H1 (cell line): ENCODE data around the gene AGBL1. TPM values are rescaled to one million over a fixed set of nuclear protein-coding genes. Genes with fewer than 3 reads are reported as not detected.

Experiments
- CTCF ChIA-PET: fragments of 300-600 bp; sonication (Branson Sonifier 250); formaldehyde crosslinking; loops from one replicate; lab custom pipeline; 2021; ENCODE audit not compliant: partially characterized antibody; lab: Charles Lee
- POLR2A ChIA-PET: fragments of 300-600 bp; sonication (Branson Sonifier 250); formaldehyde crosslinking; loops from one replicate; lab custom pipeline; 2021; ENCODE audit warnings: inconsistent platforms; ENCODE audit not compliant: partially characterized antibody; lab: Charles Lee
- DNase-seq, 2 experiments: peaks; one replicate each; pipeline versions ENCODE4 v3.0.0 to v3.0.0-alpha.2; 2010 to 2022; ENCODE audit warnings: low spot score in 2 of 2, low read depth in 1 of 2, mixed read lengths in 1 of 2
- FAIRE-seq: peaks from 2 replicates; lab custom pipeline; 2011; peaks lifted over from hg19 to GRCh38; lab: Jason Lieb, UNC
- H2AFZ ChIP-seq: 2 replicates; pipeline ENCODE4 v1.8.1; 2012; ENCODE audit warnings: low read length, inconsistent platforms
- H2AK5ac ChIP-seq: 2 replicates; pipeline ENCODE4 v1.6.1; 2013; ENCODE audit warnings: low read depth, low read length
- H2BK120ac ChIP-seq: replicated peaks from 2 replicates; pipeline ENCODE3; 2013; ENCODE audit warnings: low read depth, low read length, inconsistent platforms
- H2BK12ac ChIP-seq: 2 replicates; pipeline ENCODE4 v1.6.1; 2013; ENCODE audit warnings: low read depth, low read length
- H2BK15ac ChIP-seq: 2 replicates; pipeline ENCODE4 v1.6.1; 2013; ENCODE audit warnings: low read length
- H2BK20ac ChIP-seq: 2 replicates; pipeline ENCODE4 v1.6.1; 2013; ENCODE audit warnings: low read length
- H2BK5ac ChIP-seq: 2 replicates; pipeline ENCODE4 v1.6.1; 2013; ENCODE audit warnings: low read depth, low read length
- H3K14ac ChIP-seq: 2 replicates; pipeline ENCODE4 v1.6.1; 2013; ENCODE audit warnings: inconsistent platforms; ENCODE audit not compliant: insufficient read length
- H3K18ac ChIP-seq: 2 replicates; pipeline ENCODE4 v1.6.1; 2013; ENCODE audit warnings: low read length; ENCODE audit errors: extremely low read depth
- H3K23ac ChIP-seq: 2 replicates; pipeline ENCODE4 v1.6.1; 2013; ENCODE audit warnings: inconsistent platforms; ENCODE audit not compliant: insufficient read length
- H3K23me2 ChIP-seq: 2 replicates; pipeline ENCODE4 v1.6.1; 2013; ENCODE audit warnings: low read depth, low read length
- H3K27ac ChIP-seq: 2 replicates; pipeline ENCODE4 v1.6.1; 2011; ENCODE audit warnings: low read depth, low read length, inconsistent platforms
- H3K27me3 ChIP-seq, 4 experiments: replicated peaks in 1 of 4; 1 replicate in 1 of 4; 2 replicates in 3 of 4; pipeline versions ENCODE4 v1.6.1 to v1.8.1; 2011 to 2013; ENCODE audit warnings: low read length in 3 of 4, mild to moderate bottlenecking in 3 of 4, inconsistent platforms in 2 of 4, mixed read lengths in 2 of 4, moderate library complexity in 1 of 4; ENCODE audit not compliant: control insufficient read depth in 3 of 4, insufficient read depth in 3 of 4; ENCODE audit errors: extremely low read depth in 1 of 4
- H3K36me3 ChIP-seq, 4 experiments: 2 replicates each; pipeline versions ENCODE4 v1.6.1 to v1.8.1; 2011 to 2013; ENCODE audit warnings: mild to moderate bottlenecking in 4 of 4, low read length in 3 of 4, moderate library complexity in 2 of 4, control low read depth in 1 of 4, inconsistent platforms in 1 of 4; ENCODE audit not compliant: insufficient read depth in 4 of 4, control insufficient read depth in 2 of 4
- H3K4ac ChIP-seq: replicated peaks from 2 replicates; pipeline ENCODE3; 2013; ENCODE audit warnings: low read length, low read depth, mixed read lengths, inconsistent platforms; ENCODE audit not compliant: insufficient read length
- H3K4me1 ChIP-seq, 4 experiments: replicated peaks in 1 of 4; 1 replicate in 1 of 4; 2 replicates in 3 of 4; pipeline versions ENCODE4 v1.6.1 to v1.8.1; 2011 to 2013; ENCODE audit warnings: low read length in 3 of 4, inconsistent platforms in 2 of 4, mixed read lengths in 1 of 4; ENCODE audit not compliant: insufficient read depth in 4 of 4, control insufficient read depth in 3 of 4
- H3K4me2 ChIP-seq, 2 experiments: 2 replicates each; pipeline versions ENCODE4 v1.6.1 to v1.8.1; 2011 to 2013; ENCODE audit warnings: low read depth in 2 of 2, low read length in 2 of 2, control low read depth in 1 of 2, inconsistent platforms in 1 of 2, mild to moderate bottlenecking in 1 of 2; ENCODE audit not compliant: insufficient read depth in 1 of 2
- H3K4me3 ChIP-seq, 4 experiments: fragments of 200-600, 300-600 bp in 1 of 4; sonication (generic), shearing (Covaris generic), sonication (Bioruptor Twin) in 1 of 4; 2 replicates each; pipeline versions ENCODE4 v1.5.1 to v1.8.1; 2011 to 2016; ENCODE audit warnings: low read length in 4 of 4, low read depth in 3 of 4, control low read depth in 2 of 4, inconsistent platforms in 2 of 4, mild to moderate bottlenecking in 2 of 4, mixed read lengths in 1 of 4, moderate library complexity in 1 of 4; ENCODE audit not compliant: insufficient read depth in 2 of 4; ENCODE audit errors: extremely low read depth in 1 of 4
- H3K56ac ChIP-seq: replicated peaks from 2 replicates; pipeline ENCODE3; 2013; ENCODE audit warnings: low read depth, mild to moderate bottlenecking, mixed read lengths, low read length, inconsistent platforms; ENCODE audit not compliant: insufficient read length
- H3K79me1 ChIP-seq: 2 replicates; pipeline ENCODE4 v1.6.1; 2013; ENCODE audit warnings: low read depth, low read length, control low read depth
- H3K79me2 ChIP-seq, 2 experiments: 2 replicates each; pipeline versions ENCODE4 v1.6.1 to v1.8.1; 2012 to 2013; ENCODE audit warnings: low read length in 2 of 2, mild to moderate bottlenecking in 2 of 2, inconsistent platforms in 1 of 2; ENCODE audit not compliant: insufficient read depth in 2 of 2, control insufficient read depth in 1 of 2
- H3K9ac ChIP-seq, 4 experiments: replicated peaks in 1 of 4; 1 replicate in 1 of 4; 2 replicates in 3 of 4; pipeline versions ENCODE4 v1.6.1 to v1.8.1; 2011 to 2013; ENCODE audit warnings: low read depth in 3 of 4, low read length in 3 of 4, control low read depth in 2 of 4, mild to moderate bottlenecking in 2 of 4, moderate library complexity in 2 of 4, inconsistent platforms in 1 of 4; ENCODE audit errors: extremely low read depth in 1 of 4
- H3K9me3 ChIP-seq, 2 experiments: 2 replicates each; pipeline versions ENCODE4 v1.6.1 to v1.8.1; 2012 to 2013; ENCODE audit warnings: mild to moderate bottlenecking in 2 of 2, moderate library complexity in 2 of 2, control low read depth in 1 of 2, inconsistent platforms in 1 of 2, low read depth in 1 of 2, low read length in 1 of 2, mixed read lengths in 1 of 2; ENCODE audit not compliant: insufficient read depth in 2 of 2
- H4K20me1 ChIP-seq, 2 experiments: replicated peaks in 1 of 2; 2 replicates each; pipeline versions ENCODE3 to v1.8.1; 2011 to 2013; ENCODE audit warnings: inconsistent platforms in 2 of 2, low read length in 2 of 2, mild to moderate bottlenecking in 1 of 2; ENCODE audit not compliant: insufficient read depth in 2 of 2, control insufficient read depth in 1 of 2
- H4K5ac ChIP-seq: 2 replicates; pipeline ENCODE4 v1.6.1; 2013; ENCODE audit warnings: low read length, low read depth, mixed read lengths, inconsistent platforms; ENCODE audit not compliant: insufficient read length
- H4K8ac ChIP-seq: 2 replicates; pipeline ENCODE4 v1.8.0; 2013; ENCODE audit warnings: mild to moderate bottlenecking, moderate library complexity, low read length, inconsistent platforms; ENCODE audit not compliant: insufficient read depth; ENCODE audit errors: extremely low read depth
- H4K91ac ChIP-seq: replicated peaks from 2 replicates; pipeline ENCODE3; 2013; ENCODE audit warnings: low read length, mixed read lengths, inconsistent platforms; ENCODE audit not compliant: insufficient read length
- ASH2L ChIP-seq: fragments of 200-600, 300-600 bp; sonication (generic); IDR thresholded peaks from one replicate; pipeline ENCODE4 v1.7.1; 2017; ENCODE audit warnings: low read length
- ATF3 ChIP-seq: IDR thresholded peaks from 2 replicates; pipeline ENCODE4 v1.6.1; 2011; ENCODE audit warnings: low read depth, mild to moderate bottlenecking, low read length; ENCODE audit not compliant: insufficient read depth
- CTBP2 ChIP-seq: IDR thresholded peaks from 2 replicates; pipeline ENCODE4 v1.7.0; 2011; ENCODE audit warnings: borderline replicate concordance, mild to moderate bottlenecking, moderate library complexity, mixed read lengths, low read length; ENCODE audit not compliant: insufficient read depth, insufficient read length
- EGR1 ChIP-seq: IDR thresholded peaks from 2 replicates; pipeline ENCODE4 v1.6.1; 2011; ENCODE audit warnings: low read depth, low read length, borderline replicate concordance
- KDM4A ChIP-seq: IDR thresholded peaks from one replicate; pipeline ENCODE4 v1.7.1; 2012; ENCODE audit warnings: low read depth, mild to moderate bottlenecking, moderate library complexity, low read length, inconsistent platforms; ENCODE audit not compliant: severe bottlenecking
- MAX ChIP-seq: IDR thresholded peaks from 2 replicates; pipeline ENCODE4 v1.6.1; 2012; ENCODE audit warnings: inconsistent platforms
- PHF8 ChIP-seq: fragments of 200-600 bp; sonication (generic); conservative IDR thresholded peaks from 2 replicates; pipeline ENCODE4 v1.7.1; 2012; ENCODE audit warnings: low read depth, mild to moderate bottlenecking, inconsistent platforms, low read length, moderate library complexity
- POLR2A ChIP-seq, 2 experiments: IDR thresholded peaks; 1 replicate in 1 of 2; 2 replicates in 1 of 2; pipeline ENCODE4 v1.6.1; 2011; ENCODE audit warnings: low read depth in 2 of 2, low read length in 2 of 2, mild to moderate bottlenecking in 2 of 2; ENCODE audit errors: control extremely low read depth in 1 of 2
- RBBP5 ChIP-seq: IDR thresholded peaks from 2 replicates; pipeline ENCODE4 v1.7.1; 2012; ENCODE audit warnings: low read depth, mild to moderate bottlenecking, inconsistent platforms, low read length, moderate library complexity, borderline replicate concordance
- RFX5 ChIP-seq: IDR thresholded peaks from 2 replicates; pipeline ENCODE4 v1.6.1; 2011; ENCODE audit warnings: low read depth, low read length, improper control_type of control experiment, borderline replicate concordance
- SIX5 ChIP-seq: IDR thresholded peaks from 2 replicates; pipeline ENCODE4 v1.6.1; 2011; ENCODE audit warnings: mild to moderate bottlenecking, low read depth, low read length
- TAF1 ChIP-seq: IDR thresholded peaks from 2 replicates; pipeline ENCODE4 v1.6.1; 2011; ENCODE audit warnings: mild to moderate bottlenecking, low read depth, low read length
- WGBS, 2 experiments: shearing (Covaris generic) in 1 of 2; methylation state at CpG; one replicate each; pipeline versions ENCODE4 v1.1.6 to v1.1.7; 2013 to 2015; ENCODE audit warnings: low lambda C conversion rate in 2 of 2, mixed read lengths in 2 of 2, inconsistent platforms in 1 of 2, low coverage in 1 of 2, missing lambda C conversion rate in 1 of 2; ENCODE audit not compliant: insufficient replicate concordance in 2 of 2, insufficient coverage in 1 of 2, insufficient read length in 1 of 2; ENCODE audit errors: extremely low coverage in 1 of 2, missing lambda C conversion rate in 1 of 2; 5-methylcytosine and 5-hydroxymethylcytosine counted together
- polyA plus RNA-seq, 7 experiments: library from polyadenylated mRNA; depleted of rRNA in 3 of 7; stranded (reverse) in 5 of 7; unstranded in 2 of 7; fragments of >200 nt in 5 of 7; fragments of 200-250 nt in 2 of 7; gene quantifications; 1 replicate in 5 of 7; 2 replicates in 1 of 7; 4 replicates in 1 of 7; pipeline versions ENCODE4 v1.2.1 to v1.2.3, GENCODE V29; 2011 to 2013; ENCODE audit warnings: missing spikeins in 2 of 7, mixed read lengths in 2 of 7
- total RNA-seq: library from RNA; stranded (reverse); fragmentation: NEBNext Ultra II Directional; extraction: Animal tissue kit (Norgen Biotek cat#: 25700); gene quantifications from 2 replicates; pipeline ENCODE4 v1.2.1, GENCODE V29; 2021

The AGBL1 gene
- total and polyA plus RNA-seq, 2 of the 8 experiments (the other 6 are each of a cell fraction or from before 2014, with no cell fraction given), result not detected

DNA sequence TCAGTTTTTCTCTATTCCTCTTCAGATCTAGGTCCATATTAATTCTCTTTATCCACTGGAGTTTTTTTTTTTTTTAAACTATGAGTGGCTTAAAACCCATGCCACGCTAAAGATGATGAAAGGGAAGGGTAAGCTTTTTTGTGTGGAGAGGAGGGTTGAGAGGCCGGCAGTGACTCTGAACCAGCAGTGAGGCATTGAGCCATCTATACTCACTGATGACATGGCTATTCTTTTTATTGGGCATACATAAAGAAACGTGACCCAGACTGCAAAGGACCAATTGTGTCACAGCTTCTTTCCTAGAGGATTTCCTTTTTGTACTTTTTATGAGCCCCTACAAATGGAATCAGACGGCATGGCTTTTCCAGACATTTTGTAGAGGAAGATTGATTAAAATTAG is 662.2 kb downstream of the AGBL1 start:
- DNase-seq (no peak), FAIRE-seq (no peak)
- Histone ChIP-seq H3K18ac (no peak overlapping the region), H3K9me3 (no peaks in the 10 kb centered on the region), H3K56ac (no peak overlapping the region), H4K91ac (no peak overlapping the region), H3K4me3 (no peak overlapping the region), H3K27me3 (no peaks in the 10 kb centered on the region), H4K8ac (no peak overlapping the region), H2AFZ (no peak overlapping the region; the same call in 1 of the 2 replicates), H3K4me2 (no peak overlapping the region), H4K20me1 (no peaks in the 10 kb centered on the region), H2BK20ac (no peak overlapping the region), H3K79me2 (no peaks in the 10 kb centered on the region), H3K23ac (no peak overlapping the region), H3K14ac (no peak overlapping the region), H3K4me1 (peaks cover 0 to 2% (median under 1%) of the 10 kb centered on the region in 4 experiments; a peak in 1 of 7 replicates), H3K4ac (no peak overlapping the region), H3K9ac (no peak overlapping the region), H3K23me2 (no peaks in the 10 kb centered on the region), H3K79me1 (no peaks in the 10 kb centered on the region), H3K36me3 (no peaks in the 10 kb centered on the region), H2BK5ac (no peak overlapping the region), H2BK15ac (no peak overlapping the region), H3K27ac (no peak overlapping the region), H2BK120ac (no peak overlapping the region), H2BK12ac (no peak overlapping the region), H4K5ac (no peak overlapping the region), H2AK5ac (no peak overlapping the region)
- WGBS, 2 experiments, result 84% methylated on average over 4 of the region's 4 CpGs; no CpG with 5 or more reads in 1 of the 2 experiments
- ChIA-PET POLR2A (no interaction called here), CTCF (interaction anchor here (0.5 to 5.8 kb wide), 12 partner anchors 10 to 510 kb away, joined by 3 to 55 read pairs (median 6); no protein-coding TSS in a partner anchor)
- no peak for TF ChIP-seq TAF1
- no peak for TF ChIP-seq ATF3
- TF ChIP-seq CTBP2, result no peak
- no peak for TF ChIP-seq RBBP5
- no peak for TF ChIP-seq KDM4A
- no peak for TF ChIP-seq ASH2L
- no peak for TF ChIP-seq RFX5
- TF ChIP-seq EGR1, result no peak
- TF ChIP-seq POLR2A (IDR thresholded peaks at IDR 0.05; ENCODE audit: control extremely low read depth in 1 of 2, low read depth in 2 of 2, low read length in 2 of 2), result no peak
- TF ChIP-seq SIX5, result no peak
- no peak for TF ChIP-seq MAX
- TF ChIP-seq PHF8, result no peak
